ENCODE measurements around the gene RIPPLY1.
"Not testable (repeated sequence)": the region's sequence is repeated elsewhere in the genome, so short reads cannot be mapped to it uniquely, and the experiment has no call there.

RIPPLY1 gene

DNA sequence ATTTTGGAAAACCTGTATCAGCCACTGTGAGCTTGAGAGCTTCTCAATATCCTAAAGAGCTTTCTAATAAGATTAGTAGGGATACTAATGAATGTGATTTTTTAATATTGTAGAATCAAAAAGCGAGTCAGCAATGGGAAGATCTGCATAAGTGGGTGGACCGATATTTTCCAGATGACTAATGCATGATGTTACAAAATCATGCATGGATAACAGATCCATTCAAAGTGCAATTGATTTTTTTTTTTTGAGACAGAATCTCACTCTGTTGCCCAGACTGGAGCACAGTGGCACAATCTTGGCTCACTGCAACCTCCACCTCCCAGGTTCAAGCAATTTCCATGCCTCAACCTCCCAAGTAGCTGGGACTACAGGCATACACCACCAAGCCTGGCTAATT, 9.7 kb upstream of the RIPPLY1 start:
- no peak for DNase-seq (ENCODE audit: low read depth, low spot score)

DNA sequence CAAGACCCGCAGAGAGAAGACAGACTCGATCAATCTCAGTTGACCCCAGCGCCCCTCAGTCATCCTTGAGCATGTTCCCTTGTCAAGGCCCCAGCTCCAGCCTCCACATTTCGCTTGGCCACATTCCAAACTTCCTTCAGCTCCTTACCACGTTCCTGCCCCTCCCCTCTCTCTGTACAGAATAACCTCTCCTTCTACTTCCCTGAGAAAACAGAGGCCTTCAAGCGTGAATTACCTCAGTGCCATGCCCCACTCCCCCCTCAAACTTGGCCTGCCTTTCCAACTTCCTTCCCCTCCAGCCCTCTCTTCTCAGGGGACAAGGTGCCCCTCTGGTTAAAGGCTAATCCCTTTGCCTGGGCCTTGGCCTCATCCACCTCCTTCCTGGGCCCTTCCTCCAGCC, 3.2 kb upstream of the RIPPLY1 start:
- DNase-seq (ENCODE audit: low read depth, low spot score), result no peak

DNA sequence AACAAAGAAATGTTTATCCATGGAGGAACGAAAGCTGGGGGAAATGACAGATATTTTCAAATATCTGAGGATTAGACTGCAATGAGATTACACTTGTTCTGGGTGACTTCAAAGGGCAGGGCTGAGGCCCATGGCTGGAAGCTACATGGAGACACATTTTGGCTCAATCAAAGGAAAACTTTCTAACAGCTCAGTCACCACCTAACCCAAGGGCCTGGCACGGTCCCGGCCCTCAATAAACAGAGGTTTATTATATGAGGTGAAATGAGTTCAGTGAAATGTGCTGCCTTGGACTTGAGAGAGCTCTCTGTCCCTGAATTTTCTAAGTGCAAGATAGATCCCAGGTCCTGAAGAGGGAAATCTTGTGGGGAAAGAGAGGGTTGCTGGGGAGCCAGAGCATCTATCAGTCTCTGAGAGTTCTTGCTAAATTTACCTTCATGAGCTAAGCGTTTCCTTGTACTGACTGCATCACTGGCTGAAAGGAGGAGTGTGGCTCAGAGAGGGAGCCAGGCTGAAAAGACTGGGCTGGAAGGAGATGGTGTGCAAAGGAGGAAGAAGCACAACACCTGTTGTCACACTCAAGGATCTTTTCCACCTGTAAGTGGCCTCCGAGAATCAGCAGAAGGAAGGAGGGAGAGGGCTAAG, 2.0 kb upstream of the RIPPLY1 start:
- DNase-seq (ENCODE audit: low read depth, low spot score), result no peak

DNA sequence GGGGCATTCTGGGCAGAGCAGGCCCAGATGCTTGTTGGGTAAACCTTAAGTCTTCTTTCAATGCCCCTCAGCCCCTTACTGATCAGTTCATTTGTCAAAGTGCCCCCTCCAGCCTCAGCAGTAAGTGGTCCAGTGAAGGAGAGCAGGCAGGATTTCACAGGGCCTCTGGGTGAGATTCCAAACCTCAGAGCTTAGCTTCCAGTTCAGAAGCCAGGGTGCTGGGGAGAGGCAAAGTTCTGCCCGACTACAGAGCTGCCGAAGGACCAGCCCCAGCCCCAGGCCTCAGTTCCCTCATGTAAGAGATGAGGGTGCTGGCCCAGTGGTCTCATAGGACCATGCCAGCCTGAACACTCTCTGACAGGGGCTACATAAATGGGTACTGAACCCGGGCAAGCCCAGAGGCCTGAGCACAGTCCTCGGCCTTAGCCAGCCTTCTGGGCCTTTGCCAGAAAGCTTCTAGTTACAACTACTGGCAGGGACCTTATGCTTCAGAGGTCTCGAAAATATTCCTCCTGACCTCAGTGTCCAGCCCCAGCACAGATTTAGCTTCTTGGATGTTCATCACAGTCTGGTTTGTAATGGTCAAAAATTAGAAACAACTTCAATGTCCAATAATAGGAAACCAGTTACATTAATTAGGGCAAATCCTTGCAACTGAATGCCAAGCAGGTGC, 851 bp upstream of the RIPPLY1 start:
- no peak for DNase-seq (ENCODE audit: low read depth, low spot score)

DNA sequence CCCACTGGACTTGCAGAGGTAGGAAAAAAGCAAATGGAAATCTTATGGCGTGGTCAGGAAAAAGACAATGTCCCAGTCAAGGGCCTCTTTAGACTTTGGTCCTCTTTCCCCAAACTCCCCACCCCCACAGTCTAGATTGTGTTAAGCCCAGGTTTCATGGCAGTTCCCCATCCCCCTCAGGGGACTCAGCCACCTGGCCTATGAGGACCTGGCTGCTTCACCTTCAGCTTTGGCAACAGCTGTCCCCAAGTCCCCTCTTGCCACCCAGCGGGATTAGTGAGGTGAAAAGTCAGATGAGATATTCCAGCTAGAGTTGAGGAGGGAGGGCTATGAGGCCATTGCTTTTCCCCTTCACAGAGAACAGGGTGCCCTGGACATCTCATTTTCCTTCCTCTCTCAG, 457 bp downstream of the RIPPLY1 start:
- DNase-seq (ENCODE audit: low read depth, low spot score), result no peak

DNA sequence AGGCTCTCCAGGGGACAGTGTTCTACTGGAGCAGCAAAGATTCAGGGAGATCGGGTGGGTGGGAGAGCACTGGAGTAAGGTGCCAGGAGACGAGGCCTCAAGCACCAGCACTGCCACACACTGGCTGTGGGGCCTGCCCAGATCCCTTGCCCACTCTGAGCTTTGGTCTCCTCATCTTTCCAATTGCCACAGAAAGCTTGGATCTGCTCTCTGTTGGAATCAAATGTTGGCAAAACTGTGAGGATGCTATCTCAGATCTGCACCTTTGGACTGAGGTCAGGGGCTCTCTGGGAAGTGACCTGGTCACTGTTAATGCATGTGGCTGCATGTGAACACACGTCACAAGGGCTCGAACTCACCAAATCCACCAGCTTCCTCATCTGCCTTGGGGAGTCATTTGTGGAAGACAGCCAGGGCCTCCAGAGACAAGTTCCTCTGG, 1.3 kb downstream of the RIPPLY1 start:
- DNase-seq (ENCODE audit: low read depth, low spot score), result no peak

DNA sequence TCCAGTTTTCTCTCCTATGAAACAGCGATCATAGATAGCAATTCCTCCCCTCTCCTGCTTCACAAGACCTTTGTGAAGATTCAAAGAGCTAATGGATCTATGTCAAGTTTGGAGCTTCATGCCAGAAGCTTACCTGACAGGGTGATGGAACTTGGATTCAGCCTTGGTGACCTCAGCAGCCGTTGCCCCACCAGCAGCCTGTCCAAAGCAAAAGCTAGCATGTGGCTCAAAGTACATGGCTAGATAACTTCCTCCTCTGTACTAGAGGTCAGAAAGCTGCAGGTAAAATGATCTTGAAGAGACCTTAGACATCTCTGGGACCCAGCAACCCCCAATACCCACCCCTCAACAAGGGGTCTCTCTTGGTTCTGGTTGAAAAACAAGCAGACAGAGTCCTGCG, 1.8 kb downstream of the RIPPLY1 start:
- no peak for DNase-seq (ENCODE audit: low read depth, low spot score)

DNA sequence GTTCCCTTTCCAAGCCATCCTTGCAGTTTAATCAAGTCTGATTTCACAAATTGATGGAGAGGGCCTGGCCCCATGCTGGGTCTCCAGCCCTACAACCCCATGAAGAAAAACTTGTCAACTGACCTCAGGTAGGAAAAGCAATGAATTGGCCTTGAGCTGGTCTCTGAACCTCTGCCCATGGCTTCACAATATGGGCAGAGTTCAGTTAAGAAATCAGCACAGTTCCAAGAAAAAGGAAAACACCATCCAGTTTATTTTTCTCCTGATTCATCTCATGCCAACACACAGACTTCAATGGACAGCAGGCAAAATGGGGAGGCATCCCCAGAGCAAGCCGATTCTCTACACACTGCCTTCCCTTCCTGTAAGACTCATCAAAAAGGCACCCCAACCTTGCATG, 3.3 kb downstream of the RIPPLY1 start:
- DNase-seq (ENCODE audit: low read depth, low spot score), result no peak

DNA sequence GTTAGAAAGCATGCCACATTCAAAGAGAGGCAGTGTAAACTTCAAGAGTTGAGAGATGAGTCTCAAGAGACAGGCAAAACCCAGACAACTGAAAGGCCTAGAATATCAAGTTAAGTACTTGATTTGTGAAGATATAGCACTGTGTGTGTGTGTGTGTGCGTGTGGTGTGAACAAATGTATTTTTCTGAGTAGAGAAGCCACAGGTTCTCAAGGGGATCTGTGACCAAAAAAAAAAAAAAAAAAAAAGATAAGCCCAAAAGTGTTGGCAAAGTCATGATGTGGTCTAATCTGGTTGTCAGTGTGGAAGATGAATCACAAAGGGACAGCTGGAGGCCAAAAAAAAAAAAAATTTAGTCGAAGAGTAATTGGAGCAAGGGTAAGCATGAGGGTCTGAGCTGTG, 3.9 kb downstream of the RIPPLY1 start:
- DNase-seq (ENCODE audit: low read depth, low spot score), result no peak

DNA sequence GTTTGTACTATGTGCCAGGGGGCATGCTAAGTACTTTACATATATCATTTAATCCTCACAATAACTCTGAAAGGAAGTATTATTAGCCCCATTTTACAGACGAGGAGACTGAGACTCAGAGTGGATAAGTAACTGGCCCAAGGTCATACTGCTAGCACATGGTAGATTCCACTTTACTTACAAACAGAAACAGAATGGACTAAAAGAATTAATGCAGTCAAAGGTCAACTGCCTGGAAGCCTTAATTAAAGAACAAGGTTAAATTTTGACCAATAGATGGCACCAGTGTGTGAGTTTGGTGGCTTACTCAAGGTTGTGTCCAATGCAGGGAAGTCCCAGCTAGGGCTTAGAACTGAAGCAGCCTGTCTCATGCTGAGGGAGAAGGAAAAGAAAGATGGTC, 4.7 kb downstream of the RIPPLY1 start:
- DNase-seq (ENCODE audit: low read depth, low spot score), result no peak

DNA sequence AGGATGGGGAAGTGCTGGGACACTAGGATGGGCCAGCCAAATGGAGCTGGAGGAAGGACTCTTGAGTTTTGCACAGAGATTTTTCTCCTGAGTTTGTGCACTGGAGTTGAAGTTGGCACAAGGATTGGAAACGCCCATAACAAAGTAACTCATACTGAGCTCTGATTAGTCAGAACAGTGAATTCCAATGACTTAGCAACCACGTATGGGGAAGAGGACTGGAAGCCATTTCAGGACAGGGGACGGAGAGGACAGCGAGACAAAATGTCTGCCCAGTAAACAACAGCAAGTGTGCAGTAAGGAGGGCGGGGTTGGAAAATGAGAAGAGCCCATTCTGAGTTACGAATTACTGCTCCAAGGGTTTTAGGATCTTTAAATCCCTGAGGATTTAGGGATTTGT, 5.9 kb downstream of the RIPPLY1 start:
- no peak for DNase-seq (ENCODE audit: low read depth, low spot score)

DNA sequence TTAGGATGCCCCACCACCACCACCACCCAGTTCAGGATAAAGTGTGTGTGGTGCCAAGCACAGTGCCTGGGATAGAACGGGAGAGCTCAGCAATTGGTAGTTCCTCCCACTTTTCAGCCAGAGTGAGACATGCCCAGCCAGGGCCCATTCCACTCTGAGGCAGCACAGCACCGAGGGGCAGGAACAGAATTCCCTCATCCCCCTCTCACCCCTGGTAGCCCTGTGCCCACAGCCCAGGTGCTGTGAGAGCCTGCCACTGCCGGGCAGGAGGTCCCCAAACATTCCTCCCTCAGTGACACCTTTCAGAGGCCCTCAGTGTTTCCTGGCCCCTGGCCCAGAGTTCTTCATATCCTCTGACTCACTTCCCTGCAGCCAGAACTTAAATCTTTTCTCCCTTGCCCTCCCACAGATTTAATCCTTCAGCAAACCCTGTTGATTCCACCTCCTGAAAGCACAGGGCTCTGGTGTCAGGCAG, 8.1 kb downstream of the RIPPLY1 start:
- no peak for DNase-seq (ENCODE audit: low read depth, low spot score)

DNA sequence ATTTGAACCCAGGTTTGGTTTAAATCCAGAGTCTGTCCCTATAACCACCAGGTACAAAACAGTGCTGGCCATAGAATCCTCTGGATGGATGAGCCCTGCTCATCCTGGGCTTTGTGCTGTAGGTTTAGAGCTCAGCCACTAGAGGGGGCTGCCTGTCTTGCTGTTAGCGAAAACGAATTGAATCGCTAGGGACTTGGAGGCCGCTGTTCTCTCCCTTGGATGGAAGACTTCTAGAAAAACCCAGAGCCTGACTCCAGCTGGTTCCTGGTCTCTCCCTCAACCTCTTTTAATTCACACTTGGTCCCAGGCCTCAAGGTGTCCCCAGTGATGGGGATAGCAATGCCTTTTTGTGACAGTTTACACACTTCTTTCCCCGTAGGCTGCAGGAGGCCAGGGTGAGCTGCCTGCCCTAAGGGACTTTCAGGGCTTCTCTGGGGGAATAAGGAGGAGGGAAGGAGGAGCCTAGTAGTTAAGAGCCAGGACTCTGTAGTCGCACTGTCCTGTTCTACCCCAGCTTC, 8.7 kb downstream of the RIPPLY1 start:
- peak; percentile 3 for DNase-seq (ENCODE audit: low read depth, low spot score)

DNA sequence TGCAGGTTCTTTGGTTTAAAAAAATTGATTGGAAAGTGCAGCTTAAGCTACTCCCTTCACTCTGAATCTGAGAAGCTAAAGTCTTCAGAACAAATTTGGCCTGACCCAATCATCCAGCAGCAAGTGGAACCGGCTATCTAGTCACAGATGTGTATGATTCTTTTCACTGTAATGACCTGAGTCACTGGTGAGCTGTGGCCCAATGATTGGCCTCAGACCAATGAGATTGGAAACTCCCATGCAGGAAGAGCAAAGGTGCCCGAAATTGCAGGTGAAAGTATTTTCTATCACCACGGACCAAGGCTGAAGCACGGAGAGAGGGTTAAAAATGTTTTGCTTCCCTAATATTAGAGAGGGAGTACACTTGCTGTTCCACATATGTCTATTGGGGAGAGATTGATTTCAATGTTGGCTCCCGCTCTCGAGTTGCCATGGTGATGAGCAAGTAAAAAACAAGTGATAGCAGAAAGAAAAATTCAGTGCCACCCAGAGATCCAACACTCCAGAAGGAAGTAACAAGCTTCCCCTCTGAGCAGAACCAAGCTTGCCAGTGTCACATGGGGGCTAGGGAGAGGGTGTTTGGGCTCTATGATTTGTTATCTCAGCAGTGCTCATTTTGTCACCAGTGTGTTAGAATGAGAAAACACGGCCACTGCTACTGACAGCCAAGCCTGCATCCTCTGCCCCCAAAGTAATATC, 11.2 kb downstream of the RIPPLY1 start:
- DNase-seq (ENCODE audit: low read depth, low spot score), result no peak

DNA sequence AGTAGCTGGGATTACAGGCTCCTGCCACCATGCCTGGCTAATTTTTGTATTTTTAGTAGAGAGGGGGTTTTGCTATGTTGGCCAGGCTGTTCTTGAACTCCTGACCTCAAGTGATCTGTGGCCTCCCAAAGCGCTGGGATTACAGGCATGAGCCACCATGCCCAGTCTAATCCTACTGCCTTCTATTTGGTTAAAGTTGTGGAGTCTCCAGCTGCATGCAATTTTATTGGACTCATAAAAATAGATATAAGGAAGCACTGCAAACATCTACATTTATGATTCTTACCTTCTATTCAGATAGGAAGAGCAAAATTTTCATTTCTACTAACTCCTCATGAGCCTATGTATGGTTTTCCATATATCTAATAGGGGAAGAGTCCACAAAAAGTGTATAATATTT, 13.7 kb downstream of the RIPPLY1 start:
- no peak for DNase-seq (ENCODE audit: low read depth, low spot score)

DNA sequence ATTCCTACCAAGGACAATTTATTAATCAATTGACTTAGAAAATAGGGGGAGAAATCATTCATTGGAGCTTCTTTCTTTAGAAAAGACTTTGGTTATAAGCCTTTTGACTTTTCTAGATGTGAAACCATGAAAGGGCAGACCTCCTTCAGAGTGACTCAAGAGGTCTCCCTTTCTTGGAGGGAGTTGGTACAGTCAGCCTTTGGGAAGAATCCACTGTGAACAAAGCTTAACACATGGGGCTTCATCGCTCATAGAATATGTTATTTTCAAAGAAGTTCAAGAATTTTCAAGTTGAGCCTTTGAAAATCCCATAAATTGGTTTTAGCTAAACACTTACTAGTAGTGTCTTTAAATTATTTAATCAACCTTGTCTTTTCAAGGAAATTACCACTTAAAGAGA, 28.0 kb downstream of the RIPPLY1 start:
- DNase-seq (ENCODE audit: low read depth, low spot score), result no peak

DNA sequence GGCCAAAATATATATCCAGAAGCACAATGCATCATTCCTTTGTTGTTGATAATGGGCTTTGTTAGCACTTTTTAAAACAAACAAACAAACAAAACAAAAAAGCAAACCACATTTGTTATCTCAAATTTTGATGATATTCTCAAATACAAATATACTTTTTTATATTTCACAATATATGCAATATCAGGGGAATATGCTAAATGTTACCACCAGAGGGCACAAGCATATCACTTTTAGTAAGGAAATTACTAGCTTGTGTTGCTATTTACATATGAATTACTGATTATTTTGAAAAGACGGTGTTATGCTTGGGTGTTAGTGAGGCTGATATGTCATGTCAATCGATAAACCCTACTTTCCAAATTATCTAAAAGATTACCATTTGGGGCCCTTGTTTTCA, 29.1 kb downstream of the RIPPLY1 start:
- no peak for DNase-seq (ENCODE audit: low read depth, low spot score)

DNA sequence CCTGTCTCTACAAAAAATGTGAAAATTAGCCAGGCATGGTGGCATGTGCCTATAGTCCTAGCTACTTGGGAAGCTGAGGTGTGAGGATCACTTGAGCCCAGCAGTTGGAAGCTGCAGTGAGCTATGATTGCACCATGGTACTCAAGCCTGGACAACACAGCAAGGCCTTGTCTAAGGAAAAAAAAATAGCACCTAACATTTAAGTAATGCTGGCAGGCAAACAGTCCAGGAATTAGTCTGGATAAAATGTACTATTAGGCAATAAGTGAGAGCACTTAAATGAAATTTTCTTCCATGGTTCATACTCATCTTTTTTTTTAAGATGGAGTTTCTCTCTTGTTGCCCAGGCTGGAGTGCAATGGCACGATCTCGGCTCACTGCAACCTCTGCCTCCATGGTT, 30.3 kb downstream of the RIPPLY1 start:
- DNase-seq (ENCODE audit: low read depth, low spot score), result not testable (repeated sequence)

DNA sequence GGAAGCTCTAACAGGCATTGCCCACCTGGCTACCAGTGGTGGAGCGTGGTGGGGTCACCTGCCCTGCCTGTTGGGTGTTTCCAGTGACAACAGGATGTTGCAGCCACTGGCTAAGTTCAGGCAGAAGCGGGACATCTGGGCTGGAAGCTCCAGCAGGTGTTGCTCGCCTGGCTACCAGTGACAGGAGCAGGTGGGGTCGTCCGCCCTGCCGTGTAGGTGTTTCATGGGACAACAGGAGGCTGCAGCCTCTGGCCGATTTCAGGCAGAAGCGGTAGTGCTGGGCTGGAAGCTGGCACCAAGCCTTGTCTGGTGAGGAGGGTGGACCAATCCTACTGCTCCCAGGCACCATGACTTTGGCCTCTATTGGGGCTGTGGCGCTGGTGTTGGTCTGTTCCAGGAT, 39.4 kb downstream of the RIPPLY1 start:
- no peak for DNase-seq (ENCODE audit: low read depth, low spot score)

DNA sequence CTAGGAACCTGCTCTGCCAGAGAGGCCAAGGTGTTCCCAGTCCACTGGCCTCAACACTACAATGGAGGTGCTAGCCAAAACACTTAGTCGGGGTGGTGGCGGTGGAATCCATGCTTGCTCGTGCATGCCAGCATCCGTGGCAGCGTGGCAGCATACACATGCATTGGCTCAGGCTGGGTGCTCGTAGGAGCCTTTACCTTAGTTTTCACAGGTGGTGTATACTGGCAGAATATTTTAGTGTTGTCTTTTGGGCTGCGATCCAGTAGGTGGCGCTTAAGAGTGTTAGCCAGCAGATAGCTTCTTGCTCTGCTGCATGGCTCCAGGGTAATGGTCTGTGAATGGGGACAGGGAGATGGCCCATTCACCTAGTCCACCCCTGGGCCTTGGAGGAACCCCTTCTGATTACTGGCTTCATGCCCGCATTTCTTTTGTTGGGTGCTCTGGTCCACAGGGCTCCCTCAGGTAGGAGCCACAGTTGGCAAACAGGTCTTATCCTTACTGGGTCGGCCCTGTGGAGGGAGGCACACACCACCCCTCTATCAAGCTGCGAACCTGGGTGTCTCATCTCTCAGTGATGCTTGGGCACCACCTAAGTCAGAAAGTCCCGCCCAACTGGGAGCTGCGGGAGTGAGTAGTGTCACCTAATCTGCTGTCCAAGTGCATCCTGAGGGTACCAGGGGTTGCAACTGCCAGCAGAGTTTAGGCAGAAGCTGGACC, 40.0 kb downstream of the RIPPLY1 start:
- no peak for DNase-seq (ENCODE audit: low read depth, low spot score)
